Ascending aorta (tissue), 2 donors: ENCODE measurements around the gene NTSR2. TPM values are rescaled to one million over a fixed set of nuclear protein-coding genes. Genes with fewer than 3 reads are reported as not detected.
"Not testable (repeated sequence)": the region's sequence is repeated elsewhere in the genome, so short reads cannot be mapped to it uniquely, and the experiment has no call there.

Experiments used
- DNase-seq, 2 donors: peaks; one replicate each; pipeline ENCODE4 v3.0.0-alpha.2; 2019; ENCODE audit warnings: low spot score in 2 of 2
- H3K27ac ChIP-seq, 2 donors: fragments of 200-600 bp; sonication (generic); one replicate each; pipeline ENCODE4 v1.5.1; 2016 to 2017; ENCODE audit warnings: mild to moderate bottlenecking in 1 of 2
- H3K27me3 ChIP-seq: fragments of 200-600 bp; sonication (generic); one replicate; pipeline ENCODE4 v1.5.1; 2017
- H3K36me3 ChIP-seq, 2 donors: fragments of 200-600 bp; sonication (generic); one replicate each; pipeline ENCODE4 v1.5.1; 2016
- H3K4me1 ChIP-seq, 2 donors: fragments of 200-600 bp; sonication (generic); one replicate each; pipeline ENCODE4 v1.5.1; 2016 to 2017; ENCODE audit warnings: mild to moderate bottlenecking in 1 of 2
- H3K4me3 ChIP-seq, 2 donors: fragments of 200-600 bp; sonication (generic); one replicate each; pipeline ENCODE4 v1.5.1; 2016 to 2017; ENCODE audit warnings: mild to moderate bottlenecking in 1 of 2
- H3K9me3 ChIP-seq, 2 donors: fragments of 200-600 bp; sonication (generic); one replicate each; pipeline ENCODE4 v1.5.1; 2016
- CTCF ChIP-seq, 3 experiments: fragments of 200-600 bp in 2 of 3; fragments of 450-650 bp in 1 of 3; sonication (generic) in 2 of 3; IDR thresholded peaks; one replicate each; pipeline ENCODE4 v1.5.1; 2016 to 2019; ENCODE audit warnings: antibody characterized with exemption in 3 of 3, mild to moderate bottlenecking in 1 of 3, moderate library complexity in 1 of 3
- intact Hi-C: fragments of 100-400 bp; cut with DNase I; formaldehyde crosslinking; loops from one replicate; pipeline ENCODE4 v1.15.1; 2023
- total RNA-seq: library from RNA; depleted of rRNA; stranded (reverse); fragments of >200 nt; gene quantifications from one replicate; pipeline ENCODE4 v1.1.0, GENCODE V29; 2016

Gene NTSR2
- total RNA-seq, 1 donor from 2014 or later = not detected

- TF ChIP-seq CTCF (IDR thresholded peaks at IDR 0.05) = no peak
- Histone ChIP-seq H3K36me3 (no peaks in the 10 kb centered on the region), H3K27me3 (no peaks in the 10 kb centered on the region), H3K4me3 (no peak overlapping the region), H3K9me3 (no peaks in the 10 kb centered on the region), H3K4me1 (no peaks in the 10 kb centered on the region), H3K27ac (no peak overlapping the region)
- DNase-seq = no peak
- intact Hi-C loops = no loop called here
These were observed 7.1 kb downstream of the NTSR2 start for GRCh38 chr2:11662882-11663281.

GRCh38 chr2:11661891-11662435 lies 8.0 kb downstream of the NTSR2 start:
- intact Hi-C loops = no loop called here
- no peaks in the 10 kb centered on the region for H3K4me1 ChIP-seq
- no peaks in the 10 kb centered on the region for H3K9me3 ChIP-seq
- DNase-seq = no peak
- TF ChIP-seq CTCF (IDR thresholded peaks at IDR 0.05) = no peak
- H3K36me3 ChIP-seq = no peaks in the 10 kb centered on the region
- no peak overlapping the region for H3K4me3 ChIP-seq
- no peak overlapping the region for H3K27ac ChIP-seq
- no peaks in the 10 kb centered on the region for H3K27me3 ChIP-seq

DNA sequence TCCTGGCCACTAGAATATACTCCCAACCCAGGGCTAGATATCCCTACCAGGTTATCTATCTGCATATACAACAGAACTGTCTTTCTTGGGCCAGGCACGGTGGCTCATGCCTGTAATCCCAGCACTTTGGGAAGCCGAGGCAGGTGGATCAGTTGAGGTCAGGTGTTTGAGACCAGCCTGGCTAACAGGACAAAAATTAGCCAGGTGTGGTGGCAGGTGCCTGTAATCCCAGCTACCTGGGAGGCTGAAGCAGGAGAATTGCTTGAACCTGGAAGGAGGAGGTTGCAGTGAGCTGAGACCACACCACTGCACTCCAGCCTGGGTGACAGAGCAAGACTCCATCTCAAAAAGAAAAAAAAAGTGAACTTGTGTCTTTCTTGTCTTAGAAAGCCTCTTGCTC lies 9.6 kb downstream of the NTSR2 start:
- H3K36me3 ChIP-seq, H3K9me3 ChIP-seq, H3K4me3 ChIP-seq, H3K27me3 ChIP-seq, H3K4me1 ChIP-seq, DNase-seq, H3K27ac ChIP-seq, intact Hi-C loops: not testable (repeated sequence)

DNA sequence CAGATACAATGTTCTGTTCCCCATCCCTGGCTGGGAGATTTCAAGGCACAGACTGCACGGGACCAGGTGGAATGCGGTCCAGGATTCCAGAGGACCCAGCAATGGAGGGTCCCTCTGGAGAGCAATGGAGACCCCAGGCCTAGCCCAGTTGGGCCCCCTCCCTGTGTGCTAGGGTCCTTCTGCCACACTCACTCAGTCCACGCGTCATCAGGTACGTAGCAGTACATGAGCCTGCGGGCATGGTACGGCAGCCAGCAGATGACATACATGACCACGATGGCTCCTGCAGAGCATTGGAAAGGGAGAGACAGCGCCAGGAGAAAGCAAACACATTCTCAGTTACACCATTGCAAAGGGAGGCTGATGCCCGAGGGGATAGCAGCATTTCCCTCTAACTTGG lies 10.1 kb downstream of the NTSR2 start:
- no peak overlapping the region for H3K27ac ChIP-seq

GRCh38 chr2:11659115-11659475 lies 10.9 kb downstream of the NTSR2 start:
- no peak overlapping the region for H3K27ac ChIP-seq
- H3K4me1 ChIP-seq = no peaks in the 10 kb centered on the region
- no peak for TF ChIP-seq CTCF (IDR thresholded peaks at IDR 0.05)
- DNase-seq = no peak
- intact Hi-C loops = no loop called here
- no peaks in the 10 kb centered on the region for H3K36me3 ChIP-seq
- H3K9me3 ChIP-seq = no peaks in the 10 kb centered on the region
- no peaks in the 10 kb centered on the region for H3K27me3 ChIP-seq
- no peak overlapping the region for H3K4me3 ChIP-seq

More for the DNA sequence above, 10.1 kb downstream of the NTSR2 start:
- Histone ChIP-seq H3K9me3 (no peaks in the 10 kb centered on the region), H3K4me3 (no peak overlapping the region), H3K36me3 (no peaks in the 10 kb centered on the region), H3K4me1 (no peaks in the 10 kb centered on the region), H3K27me3 (no peaks in the 10 kb centered on the region)
- no peak for TF ChIP-seq CTCF (IDR thresholded peaks at IDR 0.05)
- intact Hi-C loops = no loop called here
- no peak for DNase-seq

DNA sequence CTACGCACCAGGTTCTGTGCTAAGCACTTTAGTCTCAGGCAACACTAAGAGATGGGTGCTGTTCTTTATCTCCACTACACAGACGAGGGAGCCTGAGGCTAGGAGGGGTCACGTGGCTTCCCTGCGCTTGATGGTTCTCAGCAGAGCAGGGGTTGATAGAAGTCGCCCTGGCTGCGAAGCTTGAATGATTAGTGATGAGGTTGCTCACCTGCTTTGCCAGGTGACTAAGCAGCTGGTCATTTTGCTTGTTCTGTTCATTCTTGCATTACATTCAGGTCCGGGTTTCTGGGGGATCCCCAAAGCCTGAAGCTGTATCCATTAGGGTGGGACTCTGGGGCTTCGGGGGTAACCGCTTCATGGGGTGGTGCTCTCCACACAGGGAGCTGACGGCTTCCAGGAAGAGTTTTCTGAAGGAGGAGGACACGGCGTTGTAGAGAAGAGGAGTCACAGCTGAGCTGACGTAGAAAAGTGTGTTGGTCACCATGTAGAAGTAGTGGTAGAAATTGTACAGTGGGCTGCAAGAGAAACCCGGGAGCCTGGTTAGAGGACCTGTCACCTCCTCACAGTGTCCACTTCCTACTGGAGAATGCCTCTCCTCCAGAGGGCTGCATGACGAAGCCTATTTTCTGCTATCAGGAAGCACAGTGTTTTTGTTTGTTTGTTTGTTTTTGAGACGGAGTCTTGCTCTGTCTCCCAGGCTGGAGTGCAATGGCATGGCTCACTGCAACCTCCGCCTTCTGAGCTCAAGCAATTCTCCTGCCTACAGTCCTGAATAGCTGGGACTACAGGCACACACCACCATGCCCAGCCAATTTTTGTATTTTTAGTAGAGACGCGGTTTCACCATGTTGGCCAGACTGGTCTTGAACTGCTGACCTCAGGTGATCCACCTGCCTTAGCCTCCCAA lies 11.5 kb downstream of the NTSR2 start:
- Histone ChIP-seq H3K4me3 (no peak overlapping the region), H3K4me1 (no peaks in the 10 kb centered on the region), H3K27me3 (no peaks in the 10 kb centered on the region), H3K9me3 (no peaks in the 10 kb centered on the region), H3K36me3 (no peaks in the 10 kb centered on the region), H3K27ac (no peak overlapping the region)
- intact Hi-C loops = no loop called here
- no peak for DNase-seq
- no peak for TF ChIP-seq CTCF (IDR thresholded peaks at IDR 0.05)
